ENCODE measurements around the gene KCNK4. TPM values are rescaled to one million over a fixed set of nuclear protein-coding genes. Genes with fewer than 3 reads are reported as not detected.
"Not testable (repeated sequence)": the region's sequence is repeated elsewhere in the genome, so short reads cannot be mapped to it uniquely, and the experiment has no call there.

The KCNK4 gene
- total and polyA plus RNA-seq, 5 donors from 2014 or later: not detected

GRCh38 chr11:64305691-64306562 is 14.8 kb downstream of the KCNK4 start:
- H3K9me3 Mint-ChIP-seq: no peaks in the 10 kb centered on the region
- H3K36me3 Mint-ChIP-seq: no peaks in the 10 kb centered on the region

DNA sequence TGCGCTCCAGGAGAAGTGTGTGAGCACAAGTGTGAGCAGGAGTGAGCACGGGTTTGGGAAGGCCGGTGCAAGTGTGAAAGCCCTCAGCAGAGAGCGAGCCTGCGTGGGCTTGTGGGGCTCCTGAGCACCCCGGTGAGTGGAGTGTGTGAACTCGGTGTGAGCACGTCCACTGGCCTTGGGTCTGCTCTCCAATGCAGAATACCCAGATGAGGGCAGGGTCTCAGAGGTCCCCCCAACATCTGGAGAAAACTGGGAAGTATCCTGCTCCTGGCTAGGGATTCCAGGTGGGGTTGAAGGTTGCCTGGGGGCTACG is 15.4 kb downstream of the KCNK4 start:
- no peaks in the 10 kb centered on the region for H3K36me3 ChIP-seq (ENCODE audit: control insufficient read depth, insufficient read depth, low read length)
- H3K4me3 ChIP-seq (ENCODE audit: low read depth, low read length): peak overlapping the region; percentile 77
- Mint-ChIP-seq H3K36me3 (no peaks in the 10 kb centered on the region), H3K4me3 (peak overlapping the region; percentile 95 to 99 (median 97)), H3K9me3 (no peaks in the 10 kb centered on the region), H3K27me3 (peaks cover 9% of the 10 kb centered on the region), H3K27ac (peak overlapping the region in 2 of 3 donors; percentile 95 to 96), H3K4me1 (peaks cover 8 to 40% (median 14%) of the 10 kb centered on the region in 4 donors)
- H3K27ac ChIP-seq (ENCODE audit: insufficient read depth, low read length, poor library complexity, severe bottlenecking): peak overlapping the region; percentile 79
- no peaks in the 10 kb centered on the region for H3K27me3 ChIP-seq (ENCODE audit: control insufficient read depth, insufficient read depth, low read length)
- DNase-seq (no peak), ATAC-seq (ENCODE audit: low read depth in 2 of 2) (no peak)
- H3K4me1 ChIP-seq (ENCODE audit: control insufficient read depth, insufficient read depth, low read length, poor library complexity, severe bottlenecking): peaks cover 26% of the 10 kb centered on the region
- no peaks in the 10 kb centered on the region for H3K9me3 ChIP-seq (ENCODE audit: control insufficient read depth in 2 of 2, low read length in 2 of 2)

More at GRCh38 chr11:64305691-64306562, 14.8 kb downstream of the KCNK4 start:
- ATAC-seq (ENCODE audit: low read depth in 2 of 2): peak; percentile 6
- Histone ChIP-seq H3K27me3 (ENCODE audit: control insufficient read depth, insufficient read depth, low read length) (no peaks in the 10 kb centered on the region), H3K4me1 (ENCODE audit: control insufficient read depth, insufficient read depth, low read length, poor library complexity, severe bottlenecking) (peaks cover 30% of the 10 kb centered on the region), H3K27ac (ENCODE audit: insufficient read depth, low read length, poor library complexity, severe bottlenecking) (peak overlapping the region; percentile 79), H3K36me3 (ENCODE audit: control insufficient read depth, insufficient read depth, low read length) (no peaks in the 10 kb centered on the region), H3K4me3 (ENCODE audit: low read depth, low read length) (peak overlapping the region; percentile 77), H3K9me3 (ENCODE audit: control insufficient read depth in 2 of 2, low read length in 2 of 2) (no peaks in the 10 kb centered on the region)
- peaks cover 13% of the 10 kb centered on the region for H3K27me3 Mint-ChIP-seq
- H3K27ac Mint-ChIP-seq: peak overlapping the region; percentile 88 to 96 (median 95)
- H3K4me3 Mint-ChIP-seq: peak overlapping the region; percentile 95 to 99 (median 97)
- H3K4me1 Mint-ChIP-seq: peaks cover 7 to 39% (median 16%) of the 10 kb centered on the region in 4 donors
- DNase-seq: peak; percentile 62 to 80 (median 72)

GRCh38 chr11:64306876-64307622 is 15.9 kb downstream of the KCNK4 start:
- Histone ChIP-seq H3K9me3 (ENCODE audit: control insufficient read depth in 2 of 2, low read length in 2 of 2) (no peaks in the 10 kb centered on the region), H3K36me3 (ENCODE audit: control insufficient read depth, insufficient read depth, low read length) (no peaks in the 10 kb centered on the region), H3K27ac (ENCODE audit: insufficient read depth, low read length, poor library complexity, severe bottlenecking) (peak overlapping the region; percentile 79), H3K4me3 (ENCODE audit: low read depth, low read length) (peak overlapping the region; percentile 77), H3K4me1 (ENCODE audit: control insufficient read depth, insufficient read depth, low read length, poor library complexity, severe bottlenecking) (peaks cover 26% of the 10 kb centered on the region), H3K27me3 (ENCODE audit: control insufficient read depth, insufficient read depth, low read length) (no peaks in the 10 kb centered on the region)
- no peaks in the 10 kb centered on the region for H3K9me3 Mint-ChIP-seq
- ATAC-seq (ENCODE audit: low read depth in 2 of 2) (no peak), DNase-seq (no peak)
- peak overlapping the region; percentile 70 to 97 (median 96) for H3K4me3 Mint-ChIP-seq
- H3K36me3 Mint-ChIP-seq: no peaks in the 10 kb centered on the region
- peak overlapping the region; percentile 8 to 96 (median 95) for H3K27ac Mint-ChIP-seq
- H3K4me1 Mint-ChIP-seq: peaks cover 8 to 36% (median 14%) of the 10 kb centered on the region in 4 donors
- H3K27me3 Mint-ChIP-seq: peaks cover 9% of the 10 kb centered on the region

DNA sequence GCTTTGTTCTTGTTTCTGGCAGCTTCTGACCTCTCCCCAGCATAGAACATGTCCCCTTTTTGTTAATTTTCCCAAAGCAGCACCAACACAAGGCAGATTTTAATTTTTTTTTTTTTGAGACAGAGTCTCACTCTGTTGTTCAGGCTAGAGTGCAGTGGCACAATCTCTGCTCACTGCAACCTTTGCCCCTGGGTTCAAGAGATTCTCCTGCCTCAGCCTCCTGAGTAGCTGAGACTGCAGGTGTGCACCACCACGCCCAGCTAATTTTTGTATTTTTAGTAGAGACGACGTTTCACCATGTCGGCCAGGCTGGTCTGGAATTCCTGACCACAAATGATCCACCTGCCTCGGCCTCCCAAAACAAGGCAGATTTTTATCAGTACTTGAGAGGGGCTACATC is 16.7 kb downstream of the KCNK4 start:
- not testable (repeated sequence) for H3K27me3 Mint-ChIP-seq; H3K36me3 Mint-ChIP-seq; H3K27ac ChIP-seq (ENCODE audit: insufficient read depth, low read length, poor library complexity, severe bottlenecking); H3K9me3 Mint-ChIP-seq; ATAC-seq (ENCODE audit: low read depth in 2 of 2); H3K27me3 ChIP-seq (ENCODE audit: control insufficient read depth, insufficient read depth, low read length); DNase-seq; H3K4me3 ChIP-seq (ENCODE audit: low read depth, low read length); H3K36me3 ChIP-seq (ENCODE audit: control insufficient read depth, insufficient read depth, low read length); H3K9me3 ChIP-seq (ENCODE audit: control insufficient read depth in 2 of 2, low read length in 2 of 2)
- peaks cover 26% of the 10 kb centered on the region for H3K4me1 ChIP-seq (ENCODE audit: control insufficient read depth, insufficient read depth, low read length, poor library complexity, severe bottlenecking)
- Mint-ChIP-seq H3K4me3 (peak overlapping the region; percentile 46 to 75 (median 68)), H3K27ac (peak overlapping the region in 1 of 3 donors; percentile 71), H3K4me1 (peaks cover 10 to 43% (median 16%) of the 10 kb centered on the region in 4 donors)

GRCh38 chr11:64312947-64313346 is 21.8 kb downstream of the KCNK4 start:
- ATAC-seq (ENCODE audit: low read depth in 2 of 2): no peak
- H3K4me3 Mint-ChIP-seq: peak overlapping the region in 1 of 4 donors; percentile 92
- no peak overlapping the region for H3K27ac ChIP-seq (ENCODE audit: insufficient read depth, low read length, poor library complexity, severe bottlenecking)

DNA sequence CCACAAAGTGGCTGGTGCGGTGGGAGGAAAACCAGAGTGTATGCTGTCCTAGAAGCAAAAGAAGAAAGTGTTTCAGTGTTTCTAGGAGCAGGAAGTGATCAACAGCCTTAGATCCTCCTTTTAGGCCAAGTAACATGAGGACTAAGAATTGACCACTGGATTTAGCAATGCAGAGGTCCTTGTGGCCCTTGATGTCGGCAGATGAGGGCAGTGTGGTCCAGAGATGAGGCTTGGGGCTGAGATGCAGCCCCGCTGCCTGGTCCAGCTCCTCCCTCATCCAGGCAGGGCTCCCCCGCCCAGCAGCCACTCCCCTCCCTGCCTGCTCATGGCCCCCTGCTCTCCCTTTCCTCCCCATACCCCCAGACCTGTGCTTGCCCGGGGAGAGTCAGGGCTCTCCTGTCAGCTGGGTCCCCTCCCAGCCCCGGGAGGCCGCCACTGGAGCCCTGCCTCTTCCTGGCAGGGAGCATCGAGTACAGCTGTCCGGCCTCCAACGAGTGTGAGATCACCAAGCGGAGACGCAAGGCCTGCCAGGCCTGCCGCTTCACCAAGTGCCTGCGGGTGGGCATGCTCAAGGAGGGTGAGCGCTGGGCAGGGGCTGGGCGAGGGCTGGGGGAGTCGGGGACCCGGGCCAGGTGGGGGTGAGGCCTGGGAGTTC is 22.5 kb downstream of the KCNK4 start:
- Histone ChIP-seq H3K27ac (ENCODE audit: insufficient read depth, low read length, poor library complexity, severe bottlenecking) (no peak overlapping the region), H3K4me3 (ENCODE audit: low read depth, low read length) (no peak overlapping the region), H3K27me3 (ENCODE audit: control insufficient read depth, insufficient read depth, low read length) (no peaks in the 10 kb centered on the region), H3K9me3 (ENCODE audit: control insufficient read depth in 2 of 2, low read length in 2 of 2) (no peaks in the 10 kb centered on the region), H3K36me3 (ENCODE audit: control insufficient read depth, insufficient read depth, low read length) (peaks cover 4% of the 10 kb centered on the region), H3K4me1 (ENCODE audit: control insufficient read depth, insufficient read depth, low read length, poor library complexity, severe bottlenecking) (peaks cover 20% of the 10 kb centered on the region)
- Mint-ChIP-seq H3K9me3 (peaks cover 0 to 2% (median 0%) of the 10 kb centered on the region in 7 donors), H3K4me3 (peak overlapping the region in 2 of 4 donors; percentile 31 to 92), H3K4me1 (peaks cover 0 to 48% (median 21%) of the 10 kb centered on the region in 4 donors), H3K27ac (peak overlapping the region in 1 of 3 donors; percentile 62), H3K27me3 (no peaks in the 10 kb centered on the region), H3K36me3 (peaks cover 14% of the 10 kb centered on the region)
- DNase-seq (no peak), ATAC-seq (ENCODE audit: low read depth in 2 of 2) (no peak)

More at GRCh38 chr11:64312947-64313346, 21.8 kb downstream of the KCNK4 start:
- Histone ChIP-seq H3K36me3 (ENCODE audit: control insufficient read depth, insufficient read depth, low read length) (peaks cover 4% of the 10 kb centered on the region), H3K27me3 (ENCODE audit: control insufficient read depth, insufficient read depth, low read length) (no peaks in the 10 kb centered on the region), H3K9me3 (ENCODE audit: control insufficient read depth in 2 of 2, low read length in 2 of 2) (no peaks in the 10 kb centered on the region), H3K4me1 (ENCODE audit: control insufficient read depth, insufficient read depth, low read length, poor library complexity, severe bottlenecking) (peaks cover 15% of the 10 kb centered on the region), H3K4me3 (ENCODE audit: low read depth, low read length) (no peak overlapping the region)
- H3K9me3 Mint-ChIP-seq: peaks cover 0 to 2% (median 0%) of the 10 kb centered on the region in 7 donors
- no peaks in the 10 kb centered on the region for H3K27me3 Mint-ChIP-seq
- DNase-seq: no peak
- peaks cover 14% of the 10 kb centered on the region for H3K36me3 Mint-ChIP-seq
- H3K27ac Mint-ChIP-seq: peak overlapping the region in 2 of 3 donors; percentile 62 to 73
- H3K4me1 Mint-ChIP-seq: peaks cover 0 to 42% (median 19%) of the 10 kb centered on the region in 4 donors

DNA sequence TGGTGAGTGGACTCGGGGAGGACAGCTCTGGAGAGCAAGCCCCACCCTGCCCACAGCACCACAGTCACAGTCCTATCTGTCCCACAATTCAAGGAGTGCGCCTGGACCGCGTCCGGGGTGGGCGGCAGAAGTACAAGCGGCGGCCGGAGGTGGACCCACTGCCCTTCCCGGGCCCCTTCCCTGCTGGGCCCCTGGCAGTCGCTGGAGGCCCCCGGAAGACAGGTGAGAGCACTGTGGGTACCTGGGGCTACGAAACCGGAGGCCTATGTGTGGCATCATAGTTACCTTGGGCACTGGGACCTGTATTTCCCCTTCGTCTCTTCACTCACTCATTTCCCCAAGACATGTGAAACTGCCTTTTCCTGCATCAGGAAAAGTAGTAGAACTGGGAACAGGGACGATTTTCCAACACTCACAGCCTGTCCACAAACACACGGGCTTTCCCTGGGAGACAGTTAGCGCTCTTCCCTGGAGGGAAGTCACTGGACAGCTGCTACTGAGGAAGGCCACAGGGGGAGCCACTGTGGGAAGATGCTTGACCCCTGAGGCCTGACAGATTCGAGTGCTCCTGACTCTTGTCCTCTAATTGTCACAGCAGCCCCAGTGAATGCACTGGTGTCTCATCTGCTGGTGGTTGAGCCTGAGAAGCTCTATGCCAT is 23.2 kb downstream of the KCNK4 start:
- H3K27me3 ChIP-seq (ENCODE audit: control insufficient read depth, insufficient read depth, low read length): no peaks in the 10 kb centered on the region
- peaks cover 27% of the 10 kb centered on the region for H3K4me1 ChIP-seq (ENCODE audit: control insufficient read depth, insufficient read depth, low read length, poor library complexity, severe bottlenecking)
- no peak overlapping the region for H3K4me3 ChIP-seq (ENCODE audit: low read depth, low read length)
- H3K36me3 ChIP-seq (ENCODE audit: control insufficient read depth, insufficient read depth, low read length): peaks cover 4% of the 10 kb centered on the region
- peak overlapping the region in 1 of 3 donors; percentile 81 for H3K27ac Mint-ChIP-seq
- DNase-seq (no peak), ATAC-seq (ENCODE audit: low read depth in 2 of 2) (no peak)
- peaks cover 0 to 2% (median 0%) of the 10 kb centered on the region in 7 donors for H3K9me3 Mint-ChIP-seq
- H3K4me3 Mint-ChIP-seq: peak overlapping the region in 1 of 4 donors; percentile 80
- H3K9me3 ChIP-seq (ENCODE audit: control insufficient read depth in 2 of 2, low read length in 2 of 2): no peaks in the 10 kb centered on the region
- no peaks in the 10 kb centered on the region for H3K27me3 Mint-ChIP-seq
- peaks cover 14% of the 10 kb centered on the region for H3K36me3 Mint-ChIP-seq
- H3K4me1 Mint-ChIP-seq: peaks cover 0 to 53% (median 26%) of the 10 kb centered on the region in 4 donors
- H3K27ac ChIP-seq (ENCODE audit: insufficient read depth, low read length, poor library complexity, severe bottlenecking): no peak overlapping the region
